22Rv1 (cell line): ENCODE results near the gene PCGF2.

Experiments used
- ZFX ChIP-seq: fragments of 450-650 bp; IDR thresholded peaks from 2 replicates; pipeline ENCODE4 v1.6.1; 2017; ENCODE audit warnings: antibody characterized with exemption, borderline replicate concordance
- TF ChIP-seq, protein P1 (sequence below): fragments of 450-650 bp; IDR thresholded peaks from 2 replicates; pipeline ENCODE4 v1.5.1; 2017; ENCODE audit warnings: mild to moderate bottlenecking

DNA sequence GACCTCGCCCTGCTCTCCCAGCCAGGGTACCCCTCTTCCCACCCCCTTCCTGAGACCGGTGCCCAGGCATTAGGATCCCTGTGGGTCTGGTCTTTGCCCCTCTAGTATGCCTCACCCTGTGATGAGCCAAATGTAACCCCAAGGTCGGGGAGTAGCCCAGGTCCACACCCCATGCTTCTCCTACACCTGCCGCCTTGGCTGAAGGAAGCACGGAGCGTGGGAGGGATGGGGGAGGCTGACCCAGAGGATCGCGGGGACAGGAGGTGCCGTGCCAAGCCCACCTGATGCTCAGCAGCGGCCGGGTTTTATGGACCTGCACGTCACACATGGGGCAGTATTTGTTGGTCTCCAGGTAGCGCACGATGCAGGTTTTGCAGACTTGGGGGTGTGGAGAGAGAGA lies 8.8 kb downstream of the PCGF2 start:
- no peak for TF ChIP-seq ZFX
- TF ChIP-seq, protein P1, sequence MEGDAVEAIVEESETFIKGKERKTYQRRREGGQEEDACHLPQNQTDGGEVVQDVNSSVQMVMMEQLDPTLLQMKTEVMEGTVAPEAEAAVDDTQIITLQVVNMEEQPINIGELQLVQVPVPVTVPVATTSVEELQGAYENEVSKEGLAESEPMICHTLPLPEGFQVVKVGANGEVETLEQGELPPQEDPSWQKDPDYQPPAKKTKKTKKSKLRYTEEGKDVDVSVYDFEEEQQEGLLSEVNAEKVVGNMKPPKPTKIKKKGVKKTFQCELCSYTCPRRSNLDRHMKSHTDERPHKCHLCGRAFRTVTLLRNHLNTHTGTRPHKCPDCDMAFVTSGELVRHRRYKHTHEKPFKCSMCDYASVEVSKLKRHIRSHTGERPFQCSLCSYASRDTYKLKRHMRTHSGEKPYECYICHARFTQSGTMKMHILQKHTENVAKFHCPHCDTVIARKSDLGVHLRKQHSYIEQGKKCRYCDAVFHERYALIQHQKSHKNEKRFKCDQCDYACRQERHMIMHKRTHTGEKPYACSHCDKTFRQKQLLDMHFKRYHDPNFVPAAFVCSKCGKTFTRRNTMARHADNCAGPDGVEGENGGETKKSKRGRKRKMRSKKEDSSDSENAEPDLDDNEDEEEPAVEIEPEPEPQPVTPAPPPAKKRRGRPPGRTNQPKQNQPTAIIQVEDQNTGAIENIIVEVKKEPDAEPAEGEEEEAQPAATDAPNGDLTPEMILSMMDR, result no peak
